GM21367 (cell line): ENCODE results near the gene KIF17.
"Not testable (repeated sequence)": the region's sequence is repeated elsewhere in the genome, so short reads cannot be mapped to it uniquely, and the experiment has no call there.

Source experiments
- ATAC-seq: cut with Tn5 transposase; IDR thresholded peaks from one replicate; pipeline ENCODE4 v1.9.1; 2021; ENCODE audit not compliant: unreplicated experiment

The KIF17 gene

DNA sequence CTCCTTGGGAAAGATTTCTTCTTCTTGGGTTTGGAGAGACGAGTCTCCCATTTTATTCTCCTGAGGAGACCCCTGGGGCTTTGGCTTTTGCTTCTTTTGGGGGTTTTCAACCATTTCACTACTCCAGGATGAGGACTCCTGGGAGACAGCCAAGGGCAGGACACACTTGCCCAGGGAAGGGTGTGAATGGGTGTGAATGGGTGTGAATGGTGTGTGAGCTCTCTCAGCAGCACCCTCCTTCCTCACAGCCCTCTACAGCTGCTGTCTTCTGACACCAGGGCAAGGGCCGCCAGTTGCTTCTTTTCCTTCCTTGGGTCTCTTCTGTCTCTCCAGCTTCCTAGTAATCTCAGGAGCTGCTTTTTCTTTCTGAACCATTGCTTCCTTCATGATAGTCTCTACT is 24.2 kb downstream of the KIF17 start:
- no peak for ATAC-seq

DNA sequence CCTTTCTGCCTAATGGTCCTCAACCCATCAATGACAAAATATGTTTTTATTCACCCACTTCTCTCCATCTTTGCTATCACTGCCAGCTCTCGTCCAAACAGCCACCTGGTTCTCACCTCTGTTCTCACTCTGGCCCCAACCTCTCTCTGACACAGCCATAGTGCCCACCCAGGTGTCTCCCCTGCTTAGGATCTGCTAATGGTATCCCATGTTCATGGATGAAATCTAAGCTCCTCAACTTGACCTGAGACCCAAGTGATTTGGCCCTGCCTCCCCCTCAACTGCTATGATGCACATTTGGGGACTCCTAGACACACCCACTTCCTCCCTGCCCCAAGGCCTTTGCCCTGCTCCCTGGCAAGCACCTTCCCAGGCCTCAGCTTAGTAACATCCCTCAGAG is 25.9 kb downstream of the KIF17 start:
- no peak for ATAC-seq

DNA sequence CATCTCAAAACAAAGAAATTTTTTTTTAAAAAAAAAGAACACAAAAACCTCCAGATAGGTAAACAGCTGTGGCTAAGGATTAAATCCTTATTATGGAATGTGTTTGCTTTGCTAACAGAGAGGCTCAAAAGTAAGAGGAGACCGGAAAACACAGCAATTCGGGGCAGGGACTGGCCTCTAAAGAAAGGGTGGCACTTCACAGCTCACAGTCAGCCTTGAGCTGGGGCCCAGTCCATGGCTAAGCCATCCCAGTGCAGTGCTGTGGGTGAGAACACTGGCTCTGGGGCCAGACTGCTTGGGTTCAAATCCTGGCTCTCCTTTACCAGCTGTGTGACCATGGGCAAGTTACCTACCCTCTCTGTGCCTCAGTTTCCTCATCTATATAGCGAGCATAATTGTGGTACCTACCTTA is 28.2 kb downstream of the KIF17 start:
- no peak for ATAC-seq

- no peak for ATAC-seq
Measured at GRCh38 chr1:20686883-20687725, 30.7 kb downstream of the KIF17 start.

- ATAC-seq = no peak
Measured at GRCh38 chr1:20685741-20686140, 32.1 kb downstream of the KIF17 start.

DNA sequence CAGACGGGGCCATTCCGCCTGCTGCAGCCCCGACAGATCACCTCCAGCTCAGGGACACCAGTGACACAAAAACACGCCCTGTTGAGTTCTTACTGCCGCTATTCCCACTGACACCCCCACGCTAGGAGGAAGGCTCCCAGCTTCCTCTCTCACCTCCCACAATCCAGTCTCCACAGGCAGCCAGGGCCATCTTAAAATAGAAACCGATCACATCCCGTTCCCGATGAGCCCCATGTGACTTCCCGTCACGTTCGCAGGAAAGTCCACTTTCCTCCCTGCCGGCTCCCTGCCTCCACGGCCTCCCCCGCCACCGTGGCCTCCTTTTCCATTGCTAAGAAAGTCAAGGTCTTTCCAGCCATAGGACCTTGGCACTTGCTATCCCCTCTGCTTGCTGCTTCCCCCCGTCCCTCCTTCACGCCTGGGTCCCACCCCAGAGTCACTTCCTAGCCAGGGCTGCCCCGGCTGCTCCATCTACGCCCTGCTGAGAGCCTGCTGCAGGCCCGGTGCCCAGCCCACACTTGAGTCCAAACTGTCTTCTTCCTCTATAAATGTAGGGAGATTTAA is 32.6 kb downstream of the KIF17 start:
- ATAC-seq = no peak

DNA sequence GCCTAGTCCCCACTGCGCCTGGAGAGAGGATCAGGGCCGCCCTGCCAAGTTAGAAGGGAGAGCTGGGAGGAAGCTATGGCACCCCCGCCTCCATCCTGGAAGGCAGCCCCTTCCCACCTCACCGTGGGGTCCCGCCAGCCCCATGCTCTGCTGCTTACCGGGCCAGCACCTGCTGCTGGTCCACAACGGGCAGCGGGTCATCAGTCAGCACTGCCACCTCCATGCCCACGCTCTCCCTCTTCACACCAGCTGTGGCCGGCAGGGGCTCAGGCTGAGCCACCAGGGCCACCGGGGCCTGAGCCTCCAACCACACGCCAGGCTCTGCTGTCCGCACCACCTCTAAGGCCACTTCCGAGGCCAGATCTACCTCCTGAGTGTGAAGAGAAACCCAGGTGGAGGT is 33.2 kb downstream of the KIF17 start:
- no peak for ATAC-seq

GRCh38 chr1:20684050-20684620 is 33.7 kb downstream of the KIF17 start:
- ATAC-seq = no peak

DNA sequence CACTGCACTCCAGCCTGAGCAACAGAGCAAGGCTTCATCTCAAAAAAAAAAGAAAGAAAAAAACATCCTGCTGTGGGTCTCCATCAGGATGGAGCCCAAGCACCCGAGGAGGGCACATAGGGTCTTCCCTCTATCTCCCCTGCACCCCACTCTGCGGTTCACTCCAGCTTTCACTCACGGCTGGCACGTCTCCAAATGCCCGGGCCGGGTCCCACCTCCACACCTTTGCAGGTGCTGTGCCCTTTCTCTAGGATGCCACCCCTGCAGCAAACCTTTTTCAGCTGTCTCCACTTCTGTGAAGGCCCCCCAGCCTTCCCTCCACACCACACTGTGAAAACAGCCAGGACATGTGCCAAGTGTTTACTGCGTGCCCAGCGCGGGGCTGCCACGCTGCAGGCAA is 34.2 kb downstream of the KIF17 start:
- ATAC-seq = no peak

GRCh38 chr1:20682571-20683236 is 35.1 kb downstream of the KIF17 start:
- ATAC-seq = no peak

GRCh38 chr1:20681999-20682398 is 35.8 kb downstream of the KIF17 start:
- no peak for ATAC-seq

GRCh38 chr1:20680269-20680668 is 37.5 kb downstream of the KIF17 start:
- no peak for ATAC-seq

GRCh38 chr1:20678599-20678998 is 39.2 kb downstream of the KIF17 start:
- no peak for ATAC-seq

- not testable (repeated sequence) for ATAC-seq
Measured at GRCh38 chr1:20673626-20674025, 44.2 kb downstream of the KIF17 start.

- no peak for ATAC-seq
Measured at GRCh38 chr1:20672265-20672632, 45.6 kb downstream of the KIF17 start.

- no peak for ATAC-seq
Measured at GRCh38 chr1:20670936-20671335, 46.9 kb downstream of the KIF17 start.

DNA sequence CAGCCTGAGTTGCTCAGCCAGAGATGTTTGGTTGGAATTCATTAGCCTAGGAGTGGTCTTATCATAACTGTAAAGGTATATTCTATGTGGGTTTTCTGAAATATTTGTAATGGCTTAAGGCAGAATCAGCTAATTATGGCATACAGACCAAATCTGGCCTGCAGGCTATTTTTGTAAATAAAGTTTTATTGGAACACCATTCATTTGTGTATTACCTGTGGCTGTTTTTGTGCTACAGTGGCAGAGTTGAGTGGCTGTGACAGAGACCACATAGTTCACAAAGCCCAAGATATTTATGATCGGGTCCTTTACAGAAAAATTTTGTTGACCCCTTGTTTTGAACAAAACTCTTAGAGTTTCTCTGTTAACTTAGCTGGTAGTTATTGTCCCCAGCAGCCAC is 49.2 kb downstream of the KIF17 start:
- no peak for ATAC-seq

GRCh38 chr1:20666804-20667203 is 51.0 kb downstream of the KIF17 start:
- no peak for ATAC-seq

GRCh38 chr1:20666146-20666545 is 51.7 kb downstream of the KIF17 start:
- no peak for ATAC-seq

DNA sequence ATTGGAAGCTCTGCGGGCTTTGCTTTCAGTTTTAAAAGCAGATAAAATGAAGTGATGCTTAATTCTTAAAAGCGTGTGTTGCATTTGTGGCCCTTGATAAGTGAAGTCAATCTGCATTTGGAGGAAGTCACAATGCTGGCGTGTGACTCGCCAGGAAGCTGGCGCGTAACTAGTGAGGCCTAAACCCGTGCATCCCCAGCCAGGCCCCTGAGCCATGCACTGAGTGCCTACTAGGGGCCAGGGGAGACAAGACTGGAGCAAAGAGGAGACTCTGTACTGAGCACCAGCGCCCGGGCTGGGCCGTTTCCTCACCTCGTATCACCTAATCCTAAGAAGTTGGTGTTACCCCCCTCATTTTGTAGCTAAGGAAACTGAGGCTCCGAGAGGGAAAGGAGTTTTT is 52.1 kb downstream of the KIF17 start:
- ATAC-seq = no peak

DNA sequence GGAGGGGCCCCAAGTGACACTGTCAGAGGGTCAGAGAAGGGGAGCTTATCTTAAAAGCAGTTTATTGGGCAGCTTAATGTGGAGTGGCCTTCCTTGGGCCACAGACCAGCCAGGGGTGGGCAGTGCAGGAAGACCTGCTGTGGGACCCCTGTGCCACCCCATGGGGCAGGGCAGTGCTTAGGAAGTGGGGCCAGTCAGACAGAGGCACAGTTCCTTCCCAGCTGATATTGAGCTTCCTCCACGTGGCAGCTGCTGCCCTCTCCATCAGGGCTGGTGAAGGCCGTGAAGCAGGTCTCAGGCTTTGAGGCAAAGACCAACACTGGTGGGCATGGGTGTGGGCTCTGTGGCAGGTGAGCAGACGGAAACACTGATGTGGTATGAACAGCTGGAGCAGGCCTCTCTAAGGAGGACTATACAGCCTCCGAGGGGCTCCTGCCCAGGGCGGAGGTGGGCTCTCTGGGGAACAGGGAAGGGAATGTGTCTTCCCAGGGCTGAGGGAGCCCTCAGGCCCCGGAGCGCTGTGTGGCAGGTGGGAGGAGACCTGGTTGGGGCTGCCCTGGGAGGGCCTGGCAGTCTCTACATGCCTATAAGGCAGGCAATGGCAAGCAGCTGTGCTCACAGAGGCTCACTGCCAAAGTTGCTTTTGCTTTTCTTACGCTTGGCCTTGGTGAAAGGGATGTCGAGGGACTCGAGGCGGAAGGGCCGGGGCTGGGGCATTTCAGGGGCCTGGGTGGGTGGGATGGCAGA is 53.7 kb downstream of the KIF17 start:
- ATAC-seq = no peak
